HG03280 (cell line): ENCODE data around the gene PCDH15.

Source experiments
- ATAC-seq: cut with Tn5 transposase; IDR thresholded peaks from one replicate; pipeline ENCODE4 v1.9.1; 2021; ENCODE audit warnings: mild to moderate bottlenecking, moderate library complexity; ENCODE audit not compliant: unreplicated experiment

PCDH15 gene

DNA sequence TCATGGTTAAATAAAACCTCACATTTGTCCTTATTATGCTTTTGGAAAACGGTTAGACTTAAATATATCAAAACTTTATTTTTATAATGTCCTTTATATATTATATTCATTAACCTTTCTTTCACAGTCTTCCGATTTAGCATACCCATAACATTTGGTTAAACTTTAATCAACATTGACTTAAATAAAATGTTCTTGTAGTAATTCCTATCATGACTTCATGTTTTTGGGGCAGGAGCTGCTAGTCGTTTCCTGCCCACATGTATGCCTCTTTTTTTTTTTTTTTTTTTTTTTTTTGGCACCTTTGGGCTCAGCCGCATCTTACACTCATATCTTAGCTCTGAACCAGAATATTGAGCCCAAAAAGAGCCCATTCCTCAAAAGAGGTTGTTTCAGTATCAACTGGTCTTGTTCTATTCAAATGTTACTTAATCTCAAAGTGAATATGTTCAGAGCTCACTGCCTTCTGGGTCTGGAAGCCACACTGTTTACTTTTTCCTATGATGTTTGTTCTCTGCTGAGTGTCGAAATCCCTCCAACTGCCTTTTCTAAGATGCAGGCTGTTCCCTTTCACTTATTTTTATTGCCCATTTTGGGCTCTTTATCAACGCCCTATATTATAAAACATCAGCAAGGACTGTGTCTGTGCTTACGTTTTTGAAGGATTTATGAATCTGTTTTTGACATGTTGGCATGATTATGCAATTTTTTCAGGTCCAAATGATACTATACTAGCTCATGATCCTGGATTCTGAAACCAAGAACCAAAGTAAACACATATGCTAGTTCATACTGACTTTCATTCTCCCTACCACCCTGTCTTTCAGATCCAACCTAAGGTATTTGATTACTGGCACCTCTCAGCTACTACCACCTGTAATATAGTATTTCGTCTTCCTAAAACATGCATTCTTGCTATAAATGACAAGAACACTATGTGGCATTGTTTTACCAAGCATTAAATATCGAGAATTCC is 914.4 kb downstream of the PCDH15 start:
- no peak for ATAC-seq

DNA sequence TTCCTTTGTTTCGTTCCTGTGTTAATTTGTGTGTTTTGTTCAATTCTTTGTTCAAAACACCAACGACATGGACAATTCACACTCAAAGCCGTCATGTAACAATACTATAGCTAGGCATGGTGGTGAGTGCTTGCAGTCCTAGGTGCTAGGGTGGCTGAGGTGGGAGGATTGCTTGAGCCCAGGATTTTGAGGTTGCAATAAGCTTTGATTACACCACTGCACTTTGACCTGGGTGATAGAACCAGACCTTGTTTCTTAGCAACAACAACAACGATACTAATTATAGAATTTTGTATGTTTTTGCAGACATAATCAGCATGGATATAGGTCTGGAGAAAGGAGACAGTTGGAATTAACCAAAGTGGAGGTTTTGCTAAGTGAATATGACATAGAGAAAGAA is 936.2 kb downstream of the PCDH15 start:
- no peak for ATAC-seq

DNA sequence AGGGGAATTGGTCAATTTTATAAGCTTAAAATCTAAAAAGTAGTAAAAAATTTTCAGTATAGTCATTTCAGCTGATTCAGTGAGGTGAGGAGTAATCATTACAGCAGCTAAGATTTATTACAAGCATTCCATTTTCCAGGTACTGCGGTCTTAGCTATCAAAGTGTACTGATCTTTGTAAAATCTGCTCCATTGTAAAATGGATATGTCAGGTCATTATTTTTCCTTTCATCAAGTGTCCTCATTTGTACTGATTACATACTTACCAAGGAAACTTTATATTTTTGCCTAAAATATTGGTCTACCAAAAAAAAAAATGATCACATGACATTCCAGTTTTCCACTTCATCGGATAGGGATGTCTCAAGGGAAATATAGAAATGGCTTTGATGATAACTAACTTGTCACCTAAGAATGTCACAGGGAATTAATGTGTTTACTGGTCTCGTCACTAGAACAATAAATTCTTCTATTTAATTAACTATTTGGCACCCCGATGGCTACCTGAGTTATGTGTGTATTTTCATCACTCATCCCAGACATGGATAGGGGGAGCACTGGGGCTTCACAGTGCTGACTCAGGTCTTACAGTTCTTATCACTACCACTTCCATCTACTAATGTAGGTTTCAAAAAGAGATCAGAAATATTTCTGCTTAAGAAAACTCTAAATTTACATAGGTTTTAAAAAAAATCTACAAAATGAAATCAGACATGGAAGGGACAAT is 948.4 kb downstream of the PCDH15 start:
- no peak for ATAC-seq

DNA sequence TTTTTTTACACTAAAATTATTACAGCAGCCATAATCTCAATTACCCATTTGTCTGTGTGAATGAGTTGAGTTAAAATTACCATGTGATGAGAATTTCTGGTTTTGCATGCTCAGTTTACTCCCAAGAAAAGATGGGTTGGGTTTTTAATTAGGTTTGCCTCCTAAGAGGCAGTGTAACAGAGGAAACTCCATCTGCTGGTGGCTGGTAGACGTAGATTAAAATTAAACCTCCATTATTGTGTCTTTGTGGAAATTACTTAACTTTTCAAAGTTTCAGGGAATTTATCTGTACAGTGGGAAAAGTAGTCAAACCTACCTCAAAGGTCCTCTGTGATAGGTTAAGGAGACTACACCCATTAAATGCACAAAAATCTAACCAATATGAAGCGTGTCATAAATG is 954.2 kb downstream of the PCDH15 start:
- ATAC-seq: no peak

DNA sequence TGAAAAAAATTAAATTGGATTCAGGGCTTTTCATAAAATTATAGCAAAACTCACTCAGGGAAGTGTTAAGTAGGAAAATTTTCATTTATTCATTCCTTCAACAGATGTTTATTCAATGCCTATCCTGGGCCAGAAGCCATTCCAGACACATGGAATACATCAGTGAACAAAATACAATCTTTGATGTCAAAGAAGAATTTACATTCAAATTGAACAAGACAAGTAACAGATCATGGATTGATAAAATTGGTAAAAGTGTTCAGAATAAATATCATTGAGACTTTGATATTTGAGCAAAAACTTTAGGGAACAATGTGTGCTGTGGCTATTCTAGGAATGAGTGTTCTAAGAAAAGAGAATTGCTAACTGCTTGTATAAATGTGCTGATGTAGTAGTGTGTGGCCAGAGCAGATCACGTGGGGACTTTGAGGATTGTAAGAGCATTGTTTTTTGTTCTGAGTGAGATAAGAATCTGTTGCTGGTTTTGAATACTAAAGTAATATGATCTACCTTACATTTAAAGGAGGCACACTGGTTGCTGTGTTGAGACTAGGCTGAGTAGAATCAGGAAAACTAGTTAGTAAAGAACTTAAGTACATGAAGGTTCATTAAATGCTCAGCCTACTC is 957.2 kb downstream of the PCDH15 start:
- ATAC-seq: no peak

DNA sequence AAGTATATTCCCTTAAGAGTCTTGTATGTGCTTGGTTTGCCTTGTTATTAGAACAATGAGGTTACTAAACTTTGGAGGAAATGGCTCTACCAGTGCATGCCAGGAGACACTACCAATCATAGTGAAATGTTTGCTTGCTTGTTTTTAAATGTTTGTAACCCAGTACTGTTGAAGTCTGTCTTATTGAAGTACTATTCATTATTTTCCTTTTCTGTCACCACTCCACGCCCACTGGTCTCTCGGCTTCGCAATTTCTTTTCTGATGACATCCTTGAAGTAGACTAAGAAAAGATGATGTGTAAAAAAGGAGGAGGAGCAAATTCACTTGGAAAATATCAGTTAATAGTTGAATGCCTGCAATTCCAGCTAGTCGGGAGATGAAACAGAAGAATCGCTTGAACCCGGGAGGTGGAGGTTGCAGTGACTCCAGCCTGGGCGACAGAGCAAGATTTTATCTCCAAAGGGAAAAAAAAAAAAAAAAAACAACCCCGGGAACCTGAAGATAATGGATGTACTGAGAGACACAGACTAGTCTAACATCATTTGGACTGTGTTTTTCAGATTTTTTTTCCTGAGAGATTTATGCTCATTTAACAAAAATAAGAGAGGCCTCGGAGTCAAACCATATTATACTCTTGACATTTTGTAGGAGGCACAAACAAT is 959.4 kb downstream of the PCDH15 start:
- no peak for ATAC-seq

DNA sequence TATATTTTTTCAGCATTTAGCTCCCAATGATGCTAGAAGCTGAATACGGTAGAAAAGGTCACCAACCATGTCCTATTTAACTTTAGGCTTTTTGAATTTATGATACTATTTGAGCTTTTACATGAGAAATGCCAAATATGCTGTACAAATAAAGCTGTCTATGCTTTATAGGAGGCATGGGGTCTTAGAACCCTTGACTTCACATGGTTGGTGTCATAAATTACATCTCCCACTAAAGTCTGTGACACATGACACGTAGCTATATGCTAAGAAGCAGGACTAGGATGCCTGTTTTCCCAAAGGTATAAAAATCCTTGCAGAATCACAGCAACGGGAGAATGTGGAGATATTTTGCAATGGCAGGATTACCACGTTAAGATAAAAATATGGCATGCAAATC is 960.4 kb downstream of the PCDH15 start:
- no peak for ATAC-seq

DNA sequence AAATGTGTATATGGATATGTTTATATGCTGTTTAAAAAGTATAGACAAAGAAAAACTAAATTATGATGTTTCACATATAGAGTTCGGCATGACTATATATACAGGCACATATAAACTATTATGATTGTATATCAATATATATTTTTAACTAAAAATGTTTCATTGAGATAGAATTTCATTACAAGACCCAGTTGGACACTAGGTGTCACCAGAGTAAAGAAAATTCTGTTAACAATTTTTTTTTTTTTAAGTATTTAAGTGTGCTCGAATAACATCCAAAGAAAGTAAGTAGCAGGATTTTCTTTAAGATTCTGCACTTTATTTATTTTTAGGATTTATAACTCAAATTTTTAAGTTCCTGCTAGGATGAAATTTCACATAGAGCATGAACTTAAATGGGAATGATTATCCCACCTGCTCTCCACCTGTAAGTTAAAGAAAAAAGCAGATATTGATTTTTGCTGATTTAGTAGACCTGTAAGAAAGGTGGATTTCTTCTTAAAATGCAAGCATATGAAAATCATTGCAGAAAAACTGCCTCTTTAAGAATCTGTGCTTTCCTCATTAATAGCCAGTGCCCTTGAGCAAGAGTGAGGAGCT is 961.5 kb downstream of the PCDH15 start:
- no peak for ATAC-seq

DNA sequence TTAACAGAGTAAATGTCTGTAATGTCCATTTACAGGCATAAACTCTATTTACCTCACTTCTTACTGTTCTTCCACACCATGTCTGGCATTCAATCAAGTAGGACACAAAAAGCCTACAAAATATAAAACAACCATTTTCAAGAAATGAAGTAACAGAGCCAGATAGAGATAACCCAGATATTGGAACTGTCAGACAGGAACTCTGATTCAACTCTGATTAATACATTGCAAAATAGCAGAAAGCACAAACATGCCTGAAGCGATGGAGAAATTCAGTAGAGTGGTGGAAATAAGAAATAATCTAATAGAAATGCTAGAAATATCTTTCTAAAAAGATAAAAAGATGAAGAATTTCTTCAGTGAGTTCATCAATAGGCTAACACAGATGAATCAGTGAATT is 964.4 kb downstream of the PCDH15 start:
- no peak for ATAC-seq

DNA sequence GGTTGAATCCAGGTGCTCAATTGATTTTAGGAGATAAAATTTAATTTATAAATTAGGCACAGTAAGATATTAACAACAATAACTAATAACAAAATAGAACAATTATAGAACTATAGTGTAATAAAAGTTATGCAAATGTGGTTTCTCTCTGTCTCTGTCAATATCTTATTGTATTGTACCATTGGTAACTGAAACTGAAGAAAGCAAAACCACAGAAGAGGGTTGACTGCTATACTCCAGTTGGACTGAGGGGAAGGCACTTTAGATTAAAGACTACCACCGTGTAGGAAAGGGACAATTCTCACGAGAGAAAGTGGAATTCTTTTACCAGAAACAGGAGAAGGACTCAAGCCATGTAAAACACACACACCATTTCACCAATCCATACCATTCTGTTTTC is 967.1 kb downstream of the PCDH15 start:
- ATAC-seq: no peak

DNA sequence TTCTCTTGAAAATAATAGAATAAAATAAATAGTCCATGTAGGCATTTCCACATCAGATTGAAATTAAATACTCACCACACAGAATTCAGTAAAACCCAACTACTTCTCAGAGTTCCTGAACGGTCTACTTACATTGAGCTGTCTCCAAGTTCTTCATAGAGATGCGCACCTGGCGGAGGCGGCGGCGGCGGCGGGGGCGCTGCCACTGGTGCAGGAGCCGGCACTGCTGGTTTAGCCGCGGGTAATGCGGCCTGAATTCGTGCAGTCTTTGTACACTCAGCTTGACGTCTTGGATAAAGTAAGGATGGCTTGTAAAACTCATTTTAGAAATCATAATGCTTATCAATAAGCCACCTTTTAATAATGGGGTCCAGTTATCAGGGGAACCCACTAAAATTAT is 973.8 kb downstream of the PCDH15 start:
- no peak for ATAC-seq

DNA sequence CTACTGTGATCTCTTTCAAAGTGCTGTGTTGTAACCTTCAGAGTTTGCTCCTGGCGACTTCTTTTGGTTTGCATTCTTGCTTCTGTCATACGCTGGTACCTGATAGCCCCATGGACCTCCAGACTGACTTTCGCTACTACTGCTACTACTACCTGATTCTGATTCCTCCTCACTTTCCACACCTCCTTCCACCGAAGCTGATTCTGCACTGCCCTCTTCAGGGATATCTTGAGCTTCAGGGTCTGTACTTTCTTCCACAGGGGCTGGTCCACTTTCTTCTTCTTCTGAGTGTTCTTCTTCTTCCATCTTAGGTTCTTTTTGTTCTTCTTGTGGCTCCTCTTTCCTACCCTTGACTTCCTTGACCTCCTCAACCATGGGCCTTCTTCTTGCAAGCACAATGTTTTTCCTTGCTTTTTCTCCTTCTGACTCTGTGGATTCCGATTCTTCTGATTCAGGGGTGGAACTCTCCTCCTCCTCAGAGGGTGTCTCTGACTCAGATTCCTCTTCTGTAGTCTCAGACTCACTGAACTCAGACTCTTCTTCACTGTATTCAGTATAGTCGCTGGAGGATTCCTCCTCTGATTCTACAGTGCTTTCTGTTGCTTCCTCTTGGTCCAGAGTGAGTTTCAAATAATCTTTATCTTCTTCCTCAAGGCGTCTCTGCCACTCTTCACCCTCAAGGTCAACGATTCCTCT is 992.2 kb downstream of the PCDH15 start:
- no peak for ATAC-seq

DNA sequence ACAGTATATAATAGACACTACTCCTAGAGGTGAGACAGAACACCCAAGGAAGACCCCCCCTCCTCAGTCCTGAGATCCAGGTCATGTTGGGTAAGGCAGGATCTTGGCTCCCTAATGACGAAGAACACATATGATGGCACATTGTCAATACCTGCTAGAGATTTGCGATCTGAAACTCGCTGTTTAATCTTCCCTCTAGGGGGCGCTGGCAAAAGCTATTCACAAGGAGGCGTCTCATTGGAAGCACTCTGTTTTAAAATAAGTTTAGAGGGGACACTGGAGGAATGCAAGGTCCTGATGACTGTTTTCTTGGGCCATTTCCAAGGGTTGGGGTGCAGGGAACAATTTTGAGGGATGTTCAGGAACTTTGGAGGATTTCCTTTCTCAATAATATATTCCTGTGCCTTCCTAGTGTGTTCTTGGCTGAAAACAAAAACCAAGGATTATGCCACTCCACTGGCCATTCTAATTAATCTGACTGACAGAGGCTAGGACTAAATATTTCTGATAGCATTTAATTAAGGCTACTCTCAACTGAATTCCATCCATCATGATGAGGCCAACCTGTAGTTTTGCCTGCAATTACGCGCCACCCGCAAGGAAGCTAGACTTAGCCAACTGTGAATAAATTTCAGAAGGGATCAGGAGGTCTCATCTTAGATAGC is 1014.7 kb downstream of the PCDH15 start:
- no peak for ATAC-seq

DNA sequence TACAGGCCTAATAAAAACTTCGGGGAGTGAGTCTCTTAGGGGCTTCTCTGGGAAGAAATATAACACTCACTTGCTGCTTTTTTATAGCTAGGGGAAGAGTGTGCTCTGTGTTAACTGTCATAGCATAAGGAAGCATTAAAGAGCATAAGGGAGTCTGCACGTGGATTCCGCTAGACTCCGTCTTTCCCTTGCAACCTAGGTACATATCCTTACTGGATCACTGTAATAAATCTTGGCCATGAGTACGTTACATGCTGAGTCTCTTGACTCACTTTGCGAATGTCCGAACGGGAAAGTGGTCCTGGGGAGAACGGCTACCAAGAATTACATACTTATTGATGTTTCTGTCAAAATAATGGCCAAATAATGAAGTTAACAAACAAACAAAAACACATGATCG is 1029.3 kb downstream of the PCDH15 start:
- ATAC-seq: no peak

DNA sequence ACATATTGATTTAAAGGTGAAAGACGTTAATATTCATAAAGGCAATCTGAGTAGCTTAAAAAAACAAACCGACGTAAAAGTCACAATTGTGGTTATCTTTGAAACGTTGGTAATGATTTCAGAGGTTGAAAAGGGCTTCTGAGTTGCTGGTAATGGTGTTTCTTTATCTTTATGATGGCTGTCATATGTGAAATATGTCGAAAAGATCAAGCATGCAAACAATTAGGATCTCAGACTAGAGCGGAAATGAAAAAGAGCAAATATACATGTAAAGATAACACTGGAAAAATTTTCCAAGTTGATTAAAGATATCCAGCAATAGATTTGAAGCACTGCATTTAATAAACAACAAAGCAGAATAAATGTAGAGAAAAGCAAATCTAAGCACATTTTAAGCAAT is 1030.1 kb downstream of the PCDH15 start:
- ATAC-seq: no peak

DNA sequence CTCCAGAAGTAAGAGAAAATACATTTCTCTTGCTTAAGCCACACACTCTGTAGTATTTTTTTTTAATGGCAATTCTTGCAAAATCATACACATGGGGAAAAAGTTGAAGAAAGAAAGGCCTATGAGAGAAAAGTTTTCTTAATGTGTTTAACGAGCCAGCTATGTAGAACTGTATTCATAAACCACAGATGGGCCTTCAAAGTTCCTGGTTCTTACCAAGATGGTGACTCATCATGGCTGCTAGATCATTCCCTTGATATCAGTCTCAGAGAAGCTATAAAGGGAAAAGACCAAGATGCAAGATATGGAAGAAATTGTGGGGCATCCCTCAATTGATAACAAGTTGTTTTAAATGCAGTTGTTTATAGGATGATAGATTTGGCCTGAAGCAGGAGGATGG is 1035.7 kb downstream of the PCDH15 start:
- no peak for ATAC-seq

DNA sequence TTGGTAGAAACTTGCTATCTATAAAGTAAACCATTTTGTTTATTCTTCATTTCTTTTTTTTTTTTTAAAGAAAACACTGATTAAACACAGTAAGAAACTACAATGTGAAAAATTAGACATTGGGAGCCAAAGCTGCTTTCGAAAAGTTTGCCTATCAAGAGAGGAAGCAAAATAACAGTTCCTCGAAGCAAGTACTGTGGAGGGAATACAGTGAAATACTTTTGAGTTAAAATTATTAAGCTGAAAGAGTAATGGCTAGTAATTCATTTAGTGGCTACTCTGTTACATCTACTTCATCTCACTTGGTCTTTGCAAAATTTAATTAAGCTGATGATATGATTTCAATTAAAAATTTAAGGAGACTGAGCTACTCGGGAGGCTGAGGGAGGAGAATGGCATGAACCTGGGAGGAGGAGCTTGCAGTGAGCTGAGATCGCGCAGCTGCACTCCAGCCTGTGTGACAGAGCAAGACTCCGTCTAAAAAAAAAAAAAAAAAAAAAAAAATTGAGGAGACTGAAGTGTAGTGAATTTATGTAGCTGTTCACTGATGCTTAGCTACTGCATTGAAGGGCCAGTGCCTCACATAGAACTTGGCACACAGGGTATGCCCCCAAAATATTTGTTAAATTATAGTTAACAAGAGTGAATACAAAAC is 1046.3 kb downstream of the PCDH15 start:
- no peak for ATAC-seq
